Measurements from ENCODE around the gene SULF2.

The SULF2 gene

DNA sequence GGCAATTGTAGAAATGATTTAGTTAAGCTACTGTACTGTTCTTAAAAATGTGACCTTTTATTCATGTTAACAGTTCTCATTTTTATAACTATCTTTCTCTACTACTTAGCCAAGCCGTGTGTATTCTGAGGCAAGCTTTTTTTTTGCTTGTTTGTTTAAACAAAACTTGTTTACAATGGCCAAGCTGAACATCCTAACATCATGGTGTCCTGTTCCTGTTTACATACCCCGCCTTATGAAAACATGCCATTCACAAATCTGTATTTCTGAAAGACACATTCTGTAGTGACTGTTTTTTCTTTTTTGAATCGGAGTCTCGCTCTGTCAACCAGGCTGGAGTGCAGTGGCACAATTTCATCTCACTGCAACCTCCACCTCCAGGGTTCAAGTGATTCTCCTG, 142.7 kb downstream of the SULF2 start:
- no peak for DNase-seq (ENCODE audit: low read depth)

DNA sequence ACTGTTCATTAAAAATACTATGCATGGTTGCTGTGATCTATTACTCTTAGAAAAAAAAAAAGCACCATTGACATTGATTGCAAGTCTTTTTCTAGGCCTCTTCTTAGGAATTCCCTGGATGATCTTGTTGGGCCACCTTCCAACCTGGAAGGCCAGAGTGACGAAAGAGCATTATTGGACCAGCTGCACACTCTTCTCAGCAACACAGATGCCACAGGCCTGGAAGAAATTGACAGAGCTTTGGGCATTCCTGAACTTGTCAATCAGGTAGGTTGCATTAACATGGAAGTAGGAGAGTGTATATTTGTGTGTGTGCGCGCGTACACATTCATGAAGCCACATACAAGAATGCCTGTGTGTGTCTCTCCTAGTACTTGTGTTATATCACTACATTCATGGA, 143.2 kb downstream of the SULF2 start:
- no peak for DNase-seq (ENCODE audit: low read depth)

DNA sequence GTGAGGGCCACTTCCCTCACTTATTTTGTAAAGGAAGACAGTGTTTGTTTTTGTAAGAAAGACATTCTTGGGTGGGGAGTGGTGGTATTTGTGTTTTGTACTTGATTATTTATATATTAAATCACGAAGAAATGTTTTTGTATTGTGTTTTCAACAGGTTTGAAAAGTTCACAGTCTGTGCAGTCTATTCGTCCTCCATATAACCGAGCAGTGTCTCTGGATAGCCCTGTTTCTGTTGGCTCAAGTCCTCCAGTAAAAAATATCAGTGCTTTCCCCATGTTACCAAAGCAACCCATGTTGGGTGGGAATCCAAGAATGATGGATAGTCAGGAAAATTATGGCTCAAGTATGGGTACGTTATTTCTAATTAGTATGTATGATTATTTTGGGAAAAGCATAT, 146.4 kb downstream of the SULF2 start:
- DNase-seq (ENCODE audit: low read depth): no peak

DNA sequence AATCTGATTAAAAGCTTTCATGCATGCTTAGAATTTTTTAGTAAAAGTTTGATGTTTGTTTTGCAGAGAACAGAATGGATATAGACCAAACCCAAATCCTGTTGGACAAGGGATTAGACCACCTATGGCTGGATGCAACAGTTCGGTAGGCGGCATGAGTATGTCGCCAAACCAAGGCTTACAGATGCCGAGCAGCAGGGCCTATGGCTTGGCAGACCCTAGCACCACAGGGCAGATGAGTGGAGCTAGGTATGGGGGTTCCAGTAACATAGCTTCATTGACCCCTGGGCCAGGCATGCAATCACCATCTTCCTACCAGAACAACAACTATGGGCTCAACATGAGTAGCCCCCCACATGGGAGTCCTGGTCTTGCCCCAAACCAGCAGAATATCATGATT, 150.0 kb downstream of the SULF2 start:
- DNase-seq (ENCODE audit: low read depth): no peak

DNA sequence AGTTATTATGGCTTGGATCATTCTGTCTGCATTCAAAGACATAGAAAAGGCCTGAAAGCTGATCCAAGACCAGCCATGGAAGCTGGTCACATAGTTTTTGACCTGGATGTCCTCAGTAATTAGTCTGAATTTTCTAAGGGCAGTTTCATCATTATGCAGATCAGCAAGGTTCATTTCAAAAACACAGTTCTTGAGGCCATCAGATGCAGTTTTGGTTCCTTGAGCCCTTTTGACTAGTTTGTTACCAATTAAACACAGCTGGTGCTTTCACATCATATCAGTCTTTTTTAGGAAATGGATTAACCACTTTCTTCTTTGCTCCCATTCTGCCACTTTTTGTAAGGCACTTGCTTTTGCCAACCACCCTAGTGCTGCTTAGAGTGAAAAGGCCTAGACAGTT, 154.2 kb downstream of the SULF2 start:
- no peak for DNase-seq (ENCODE audit: low read depth)

DNA sequence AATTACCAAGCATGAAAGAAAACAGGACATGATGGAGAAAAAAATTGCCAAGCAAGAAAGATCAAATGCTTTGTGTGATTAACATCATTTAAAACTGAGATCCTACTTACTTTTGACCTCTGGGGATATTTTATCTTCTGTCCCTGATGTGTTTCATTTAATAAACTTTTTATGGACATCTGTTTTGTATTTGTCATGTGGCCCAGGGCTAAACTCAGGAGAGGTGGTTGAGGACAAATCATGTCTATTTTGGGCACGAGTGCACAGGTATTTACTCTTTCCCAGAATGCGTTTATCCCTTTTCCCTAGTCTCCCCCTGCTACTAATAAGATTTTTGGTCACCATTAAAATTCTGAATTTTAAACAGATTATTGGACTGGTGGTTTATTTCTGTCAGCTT, 155.4 kb downstream of the SULF2 start:
- no peak for DNase-seq (ENCODE audit: low read depth)

DNA sequence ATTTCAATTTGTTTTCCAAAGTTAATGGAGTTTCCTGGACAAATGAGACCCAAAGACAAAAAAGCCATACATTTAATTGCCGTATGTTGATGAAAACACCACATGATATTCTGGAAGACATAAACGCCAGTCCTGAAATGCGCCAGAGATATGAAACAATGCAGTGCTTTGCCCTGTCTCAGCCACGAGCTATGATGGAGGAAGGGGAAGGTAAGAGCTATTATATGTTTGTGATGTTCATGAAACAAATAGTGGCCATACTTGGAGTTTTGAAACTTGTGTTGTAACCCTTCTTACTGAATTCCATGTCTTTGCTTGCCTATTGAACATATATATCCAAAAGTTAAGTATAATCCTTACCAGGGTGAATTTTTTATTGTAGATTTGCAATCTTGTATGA, 157.7 kb downstream of the SULF2 start:
- no peak for DNase-seq (ENCODE audit: low read depth)

DNA sequence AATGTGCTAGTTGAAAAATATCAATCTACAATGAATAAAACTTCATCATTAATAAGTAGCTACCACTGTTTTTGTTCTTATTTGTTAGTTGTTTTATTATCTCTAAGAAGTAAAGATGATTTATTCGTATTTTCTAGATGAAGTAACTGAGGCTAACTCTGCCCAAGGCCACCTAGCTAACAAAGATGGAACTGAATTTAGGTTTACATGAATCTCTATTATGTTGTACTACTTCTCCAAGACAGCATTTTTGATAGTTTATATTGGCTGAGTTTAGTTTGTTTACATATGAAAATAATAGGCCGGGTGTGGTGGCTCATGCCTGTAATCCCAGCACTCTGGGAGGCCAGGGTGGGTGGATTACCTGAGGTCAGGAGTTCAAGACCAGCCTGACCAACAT, 162.1 kb downstream of the SULF2 start:
- no peak for DNase-seq (ENCODE audit: low read depth)

DNA sequence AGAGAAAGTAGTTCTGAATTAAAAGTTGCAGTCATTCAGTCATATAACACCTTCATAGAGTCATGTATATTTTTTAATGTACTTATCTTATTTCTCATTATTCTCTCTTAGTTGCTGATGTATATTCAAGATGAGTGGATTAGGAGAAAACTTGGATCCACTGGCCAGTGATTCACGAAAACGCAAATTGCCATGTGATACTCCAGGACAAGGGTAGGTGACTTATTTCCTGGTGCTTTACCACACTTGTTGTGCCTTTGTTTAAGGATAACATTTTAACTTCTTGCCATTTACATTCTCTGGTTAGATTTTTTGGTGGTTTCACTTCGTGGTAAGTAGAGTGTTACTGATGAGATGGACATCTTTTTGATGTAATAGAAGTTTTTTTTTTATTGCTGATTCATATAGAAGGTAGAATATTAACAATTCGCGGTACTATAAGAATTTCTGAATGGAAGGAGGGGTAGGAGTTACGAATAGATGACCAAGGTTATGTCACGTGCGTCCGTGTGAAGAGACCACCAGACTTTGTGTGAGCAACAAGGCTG, 163.1 kb downstream of the SULF2 start:
- no peak for DNase-seq (ENCODE audit: low read depth)

DNA sequence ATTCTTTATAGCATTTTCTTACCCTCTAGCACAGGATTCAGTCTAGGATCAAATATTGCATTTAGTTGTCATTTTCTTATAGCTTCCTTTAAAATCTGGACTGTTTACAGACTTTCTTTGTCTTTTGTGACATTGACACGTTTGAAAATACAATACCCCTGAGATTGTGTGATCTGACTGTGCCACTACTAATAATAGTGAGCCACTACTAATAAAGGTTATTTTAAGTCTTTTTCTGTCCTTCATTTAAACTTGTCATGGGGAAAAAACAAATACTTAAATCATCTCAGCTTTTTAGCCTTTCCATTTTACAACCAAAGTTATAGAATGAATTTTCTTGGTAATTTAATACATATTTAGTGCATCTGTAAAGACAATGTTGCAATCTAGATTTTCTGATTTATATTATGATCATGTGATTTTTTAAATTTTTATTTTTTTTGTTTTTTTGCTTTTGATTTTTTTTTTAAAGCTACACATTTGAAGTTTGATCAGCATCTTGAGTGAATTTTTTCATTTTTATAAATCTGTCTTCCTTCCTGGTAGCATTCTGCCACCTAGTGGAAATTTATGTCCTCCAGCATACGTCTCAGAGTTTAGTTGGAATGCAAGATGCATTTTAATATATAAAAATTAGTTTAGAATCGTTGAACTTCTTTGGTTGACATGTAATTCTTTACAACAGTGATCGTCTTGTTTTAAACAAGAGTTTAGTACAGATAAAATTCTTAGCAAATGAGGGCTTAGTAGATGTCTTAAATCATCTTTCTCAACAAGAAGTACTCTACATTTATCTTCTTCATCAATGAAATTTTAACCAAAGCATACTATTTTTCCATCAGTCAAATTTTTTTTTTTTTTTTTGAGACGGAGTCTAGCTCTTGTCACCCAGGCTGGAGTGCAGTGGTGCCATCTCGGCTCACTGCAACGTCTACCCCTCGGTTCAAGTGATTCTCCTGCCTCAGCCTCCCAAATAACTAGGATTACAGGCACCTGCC, 164.2 kb downstream of the SULF2 start:
- no peak for DNase-seq (ENCODE audit: low read depth)

DNA sequence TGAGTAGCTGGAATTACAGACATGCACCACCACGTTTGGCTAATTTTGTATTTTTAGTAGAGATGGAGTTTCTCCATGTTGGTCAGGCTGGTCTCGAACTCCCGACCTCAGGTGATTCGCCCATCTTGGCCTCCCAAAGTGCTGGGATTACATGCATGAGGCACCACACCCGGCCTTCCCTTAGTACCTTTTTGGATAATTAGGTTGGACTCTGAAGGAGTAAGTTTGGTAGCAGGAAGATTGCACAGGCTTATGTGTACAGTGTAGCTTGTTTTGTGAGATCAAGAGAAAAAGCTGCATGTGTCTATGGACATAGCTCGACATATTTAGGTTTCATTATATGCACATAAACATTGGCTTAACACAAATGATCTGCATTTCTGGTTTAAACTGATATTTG, 166.8 kb downstream of the SULF2 start:
- DNase-seq (ENCODE audit: low read depth): no peak

DNA sequence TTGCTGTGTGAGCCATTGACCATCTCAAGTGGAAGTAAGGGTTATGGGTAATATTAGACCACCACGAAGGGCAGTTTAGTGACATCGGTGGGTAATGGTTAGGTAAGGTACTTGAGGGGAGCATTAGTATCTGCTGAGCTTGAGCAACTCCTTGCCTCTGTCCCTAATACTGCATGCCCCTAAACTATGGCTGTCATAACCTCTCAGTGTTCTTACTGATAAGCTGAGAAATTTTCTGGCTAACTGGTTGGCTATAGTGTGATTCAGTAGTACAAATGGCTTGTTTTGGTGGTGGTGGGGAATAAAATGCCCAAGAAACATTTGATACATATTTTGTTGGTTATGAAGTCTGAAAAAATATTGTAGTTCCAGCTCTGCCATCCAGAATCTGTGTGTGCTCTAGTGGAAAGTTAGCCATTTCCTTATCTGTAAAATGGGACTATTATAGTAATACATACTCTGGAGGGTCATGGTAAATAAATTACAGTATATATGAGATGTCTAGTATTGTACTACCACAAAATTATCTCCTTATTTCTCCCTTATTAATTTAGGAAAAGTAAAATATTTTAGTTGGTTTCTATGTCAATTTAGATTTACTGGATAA, 170.5 kb downstream of the SULF2 start:
- DNase-seq (ENCODE audit: low read depth): no peak

DNA sequence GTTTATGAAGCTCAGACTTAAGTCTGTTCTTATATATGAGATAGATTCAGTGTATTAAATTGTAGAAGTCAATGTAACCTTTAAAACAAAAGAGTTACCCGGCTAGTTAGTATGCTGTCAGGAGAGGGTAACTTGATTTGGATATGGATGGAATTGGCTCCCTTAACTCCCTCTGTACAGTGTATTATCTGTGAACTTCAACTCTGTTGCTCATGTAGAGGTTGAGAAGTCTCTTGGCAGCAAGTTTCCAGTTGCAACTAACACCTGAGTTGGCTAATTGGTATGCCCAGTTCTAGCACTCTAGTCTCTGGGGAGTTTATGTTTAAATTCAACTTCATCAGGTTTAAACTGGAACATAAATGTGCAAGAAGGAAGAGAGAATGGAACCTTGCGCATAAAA, 172.6 kb downstream of the SULF2 start:
- no peak for DNase-seq (ENCODE audit: low read depth)

DNA sequence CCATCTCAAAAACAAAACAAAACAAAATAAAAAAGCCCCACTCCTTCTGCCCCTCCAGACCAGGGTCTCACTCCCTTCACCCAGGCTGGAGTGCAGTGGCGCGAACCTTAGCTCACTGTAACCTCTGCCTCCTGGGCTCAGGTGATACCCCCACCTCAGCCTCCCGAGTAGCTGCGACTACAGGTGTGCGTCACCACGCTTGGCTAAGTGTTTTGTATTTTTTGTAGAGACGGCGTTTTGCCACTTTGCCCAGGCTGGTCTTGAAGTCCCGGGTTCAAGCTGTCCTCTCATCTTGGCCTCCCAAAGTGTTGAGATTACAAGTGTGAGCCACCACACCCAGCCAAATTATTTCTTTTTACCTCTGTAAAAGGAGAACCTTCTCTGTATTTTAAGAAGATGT, 173.5 kb downstream of the SULF2 start:
- DNase-seq (ENCODE audit: low read depth): no peak

DNA sequence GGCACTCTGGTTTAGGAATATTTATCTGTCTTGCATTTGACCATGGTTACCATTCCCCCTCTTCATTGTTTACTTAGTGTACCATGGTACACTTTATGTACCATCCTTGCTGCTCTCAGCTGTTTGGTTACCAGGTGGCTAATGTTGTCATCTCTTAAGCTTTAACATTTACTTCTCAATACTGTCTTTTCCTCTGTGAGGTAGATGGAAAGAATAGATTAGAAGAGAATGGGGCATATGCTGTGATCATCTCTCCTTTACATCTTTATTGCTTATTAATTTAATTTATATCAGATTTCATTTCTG, 174.4 kb downstream of the SULF2 start:
- DNase-seq (ENCODE audit: low read depth): no peak

DNA sequence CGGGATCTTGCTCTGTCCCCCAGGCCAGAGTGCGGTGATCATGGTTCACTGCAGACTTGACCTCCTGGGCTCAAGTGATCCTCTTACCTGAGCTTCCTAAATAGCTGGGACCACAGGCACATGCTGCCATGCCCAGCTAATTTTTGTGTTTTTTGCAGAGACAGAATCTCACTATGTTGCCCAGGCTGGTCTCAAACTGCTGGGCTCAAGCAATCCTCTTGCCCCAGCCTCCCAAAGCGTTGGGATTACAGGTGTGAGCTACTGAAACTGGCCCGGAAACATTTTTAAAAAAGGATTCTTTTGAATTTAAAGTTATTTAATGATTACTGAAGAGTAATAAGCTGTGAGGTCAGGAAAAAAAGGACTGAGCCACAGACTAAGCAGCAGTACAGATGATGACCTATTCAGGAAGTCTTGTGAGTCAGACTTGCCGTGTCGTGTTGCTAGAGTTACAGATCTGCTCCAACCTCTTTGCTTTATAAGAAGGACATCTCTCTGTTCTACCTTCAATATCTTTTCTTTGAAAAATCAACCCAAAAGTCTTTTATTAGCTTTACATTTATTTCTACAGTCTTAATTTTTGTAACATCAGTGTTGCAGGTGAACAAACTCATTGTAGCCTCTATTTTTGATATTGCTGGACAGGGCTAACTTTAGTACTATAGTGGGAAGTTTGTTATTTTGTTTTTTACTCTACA, 174.9 kb downstream of the SULF2 start:
- DNase-seq (ENCODE audit: low read depth): peak; percentile 59

DNA sequence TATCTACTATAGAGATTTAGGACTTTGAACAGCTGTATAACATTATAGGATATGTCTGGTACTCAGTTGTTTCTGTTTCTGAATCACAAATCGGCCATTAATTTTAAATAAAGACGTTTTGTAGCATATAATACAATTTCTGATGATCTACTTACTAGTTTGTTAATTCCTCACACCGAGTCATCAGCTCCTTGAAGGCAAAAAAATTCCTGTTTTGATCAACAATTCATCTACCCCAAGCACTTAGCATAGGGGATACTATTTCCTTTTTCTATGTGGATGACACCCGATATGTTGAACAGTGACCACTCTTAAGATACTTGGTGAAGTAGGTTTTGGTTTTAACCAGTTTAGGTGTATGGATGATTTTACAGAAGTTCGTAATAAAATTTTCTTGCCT, 176.3 kb downstream of the SULF2 start:
- DNase-seq (ENCODE audit: low read depth): no peak

Measured in stimulated activated CD8-positive, alpha-beta memory T cell treated with anti-CD3 and anti-CD28 coated beads, Interleukin-4, amount 100 ng/mL, for 24 hours (primary cell).